Measurements from ENCODE around the gene LIPM.

Gene LIPM

DNA sequence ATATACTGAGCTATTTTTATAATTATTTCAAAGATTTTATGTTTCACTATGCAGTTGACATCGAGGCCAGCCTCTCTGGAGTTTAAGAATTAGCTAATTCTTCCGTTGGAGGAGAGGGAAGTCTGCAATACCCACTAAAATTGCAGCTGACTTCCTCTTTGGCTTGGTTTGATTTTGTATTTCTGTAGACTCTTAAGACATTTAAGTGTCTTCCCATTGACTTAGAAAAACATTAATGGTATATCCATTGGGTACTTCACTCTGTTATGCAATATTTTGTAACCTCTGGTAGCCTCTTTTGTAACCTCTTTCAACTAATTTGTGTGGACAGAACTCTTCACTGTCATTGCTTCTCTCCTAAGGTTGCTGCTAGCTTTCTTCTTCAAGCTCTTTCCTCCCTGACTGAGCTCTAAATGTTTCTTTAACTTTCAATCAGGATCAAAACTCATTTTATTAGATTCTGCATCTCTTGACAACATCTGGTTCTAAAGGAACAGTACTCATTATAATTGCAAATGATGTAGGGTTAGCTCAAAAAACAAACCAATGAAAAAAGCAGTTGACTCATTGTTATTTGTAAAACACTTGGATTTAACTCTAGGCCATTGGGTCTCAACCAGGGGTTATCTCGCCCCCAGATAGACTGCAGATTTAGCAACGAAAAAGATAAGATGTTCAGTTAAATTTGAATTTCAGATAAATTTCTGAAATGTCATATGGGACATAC lies 50.8 kb downstream of the LIPM start:
- Histone ChIP-seq H3K27ac (ENCODE audit: low read depth, low read length) (no peak overlapping the region), H3K79me2 (ENCODE audit: control insufficient read depth, insufficient read depth, low read length, unreplicated experiment) (no peaks in the 10 kb centered on the region), H3K4me1 (ENCODE audit: control insufficient read depth, insufficient read depth, low read length, unreplicated experiment) (peaks cover 14% of the 10 kb centered on the region), H3K36me3 (ENCODE audit: insufficient read depth, low read length) (no peaks in the 10 kb centered on the region), H2AFZ (ENCODE audit: low read length, unreplicated experiment) (no peak overlapping the region), H3K4me3 (ENCODE audit: low read depth, low read length) (no peak overlapping the region), H3K27me3 (ENCODE audit: insufficient read depth, low read length) (no peaks in the 10 kb centered on the region)

DNA sequence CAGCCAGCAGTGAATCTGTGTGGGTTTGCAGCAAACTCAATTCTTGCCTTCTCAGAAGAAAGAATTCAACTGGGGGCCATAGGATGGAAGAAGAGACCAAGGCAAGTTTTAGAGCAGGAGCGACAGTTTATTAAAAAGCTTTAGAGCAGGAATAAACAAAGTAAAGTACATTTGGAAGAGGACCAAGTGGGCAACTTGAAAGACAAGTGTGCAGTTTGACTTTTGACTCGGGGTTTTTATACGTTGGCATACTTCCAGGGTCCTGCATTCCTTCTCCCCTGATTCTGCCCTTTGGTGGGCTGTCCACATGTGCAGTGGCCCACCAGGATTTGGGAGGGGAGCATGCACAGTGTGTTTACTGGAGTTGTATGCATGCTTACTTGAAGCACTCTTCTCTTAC lies 52.2 kb downstream of the LIPM start:
- Histone ChIP-seq H3K36me3 (ENCODE audit: insufficient read depth, low read length) (no peaks in the 10 kb centered on the region), H3K27me3 (ENCODE audit: insufficient read depth, low read length) (no peaks in the 10 kb centered on the region), H3K4me1 (ENCODE audit: control insufficient read depth, insufficient read depth, low read length, unreplicated experiment) (peaks cover 2% of the 10 kb centered on the region), H2AFZ (ENCODE audit: low read length, unreplicated experiment) (no peak overlapping the region), H3K27ac (ENCODE audit: low read depth, low read length) (no peak overlapping the region), H3K79me2 (ENCODE audit: control insufficient read depth, insufficient read depth, low read length, unreplicated experiment) (no peaks in the 10 kb centered on the region), H3K4me3 (ENCODE audit: low read depth, low read length) (no peak overlapping the region)

DNA sequence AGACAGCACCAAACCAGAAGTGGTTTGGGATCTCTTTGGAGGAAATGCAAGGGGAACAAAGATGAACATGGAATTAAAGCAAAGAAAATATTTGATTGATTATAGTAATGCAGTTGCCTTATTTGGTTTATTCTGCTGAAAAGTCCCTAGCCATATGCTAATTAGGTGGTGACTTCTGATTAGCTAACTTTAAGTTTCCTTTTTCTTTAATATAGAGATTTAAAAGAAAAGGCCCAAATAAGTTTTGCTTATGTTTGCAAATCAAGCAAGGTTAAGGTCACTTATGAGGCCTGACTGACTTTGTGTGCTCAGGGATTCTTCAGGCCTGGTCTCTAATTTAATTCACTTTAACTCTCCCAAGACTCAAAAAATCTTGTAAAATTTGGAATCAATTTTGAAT lies 55.3 kb downstream of the LIPM start:
- Histone ChIP-seq H3K4me1 (ENCODE audit: control insufficient read depth, insufficient read depth, low read length, unreplicated experiment) (no peaks in the 10 kb centered on the region), H3K27ac (ENCODE audit: low read depth, low read length) (no peak overlapping the region), H3K4me3 (ENCODE audit: low read depth, low read length) (no peak overlapping the region), H3K27me3 (ENCODE audit: insufficient read depth, low read length) (no peaks in the 10 kb centered on the region), H3K79me2 (ENCODE audit: control insufficient read depth, insufficient read depth, low read length, unreplicated experiment) (no peaks in the 10 kb centered on the region), H3K36me3 (ENCODE audit: insufficient read depth, low read length) (no peaks in the 10 kb centered on the region), H2AFZ (ENCODE audit: low read length, unreplicated experiment) (no peak overlapping the region)

DNA sequence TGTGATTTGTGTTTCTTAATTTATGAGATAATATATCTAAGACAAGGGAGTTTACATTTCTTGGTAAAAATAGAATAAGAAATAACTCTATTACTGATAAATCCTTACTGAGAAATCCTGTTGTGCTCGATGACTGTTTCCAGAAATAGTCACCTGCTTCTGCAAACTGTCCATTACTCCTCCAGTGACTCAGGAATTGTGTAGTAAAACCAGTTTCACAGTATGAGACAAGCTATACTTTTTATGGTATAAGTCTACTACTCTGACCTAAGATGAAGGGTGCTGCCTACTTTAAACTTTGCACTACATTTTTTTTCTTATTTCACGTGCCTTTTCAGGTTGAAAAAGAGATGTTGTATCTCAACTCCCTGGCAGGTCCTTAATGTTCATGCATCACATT lies 56.0 kb downstream of the LIPM start:
- H3K27me3 ChIP-seq (ENCODE audit: insufficient read depth, low read length): no peaks in the 10 kb centered on the region
- H2AFZ ChIP-seq (ENCODE audit: low read length, unreplicated experiment): no peak overlapping the region
- no peak overlapping the region for H3K4me3 ChIP-seq (ENCODE audit: low read depth, low read length)
- H3K27ac ChIP-seq (ENCODE audit: low read depth, low read length): no peak overlapping the region
- H3K36me3 ChIP-seq (ENCODE audit: insufficient read depth, low read length): no peaks in the 10 kb centered on the region
- no peaks in the 10 kb centered on the region for H3K79me2 ChIP-seq (ENCODE audit: control insufficient read depth, insufficient read depth, low read length, unreplicated experiment)
- H3K4me1 ChIP-seq (ENCODE audit: control insufficient read depth, insufficient read depth, low read length, unreplicated experiment): no peaks in the 10 kb centered on the region

DNA sequence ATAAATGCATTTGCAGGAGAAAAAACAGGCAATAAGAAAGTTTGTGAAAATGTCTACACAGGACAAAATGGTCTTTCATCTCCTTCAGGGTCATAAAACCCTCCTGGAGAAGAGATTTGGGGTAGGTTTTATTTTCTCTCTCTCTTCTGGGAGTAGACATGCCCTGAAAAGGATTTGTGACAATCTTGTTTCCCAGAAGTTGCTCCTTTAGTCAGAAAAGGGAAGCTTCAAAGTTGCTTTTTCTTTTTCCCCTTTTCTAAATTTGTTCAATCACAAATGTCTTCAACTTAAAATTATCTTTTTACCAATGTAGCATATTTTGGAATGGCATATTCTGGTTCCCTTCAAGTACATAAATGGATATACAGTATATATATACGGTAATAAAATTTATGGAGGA lies 58.5 kb downstream of the LIPM start:
- Histone ChIP-seq H3K36me3 (ENCODE audit: insufficient read depth, low read length) (no peaks in the 10 kb centered on the region), H3K27me3 (ENCODE audit: insufficient read depth, low read length) (no peaks in the 10 kb centered on the region), H3K27ac (ENCODE audit: low read depth, low read length) (no peak overlapping the region), H3K79me2 (ENCODE audit: control insufficient read depth, insufficient read depth, low read length, unreplicated experiment) (no peaks in the 10 kb centered on the region), H3K4me1 (ENCODE audit: control insufficient read depth, insufficient read depth, low read length, unreplicated experiment) (no peaks in the 10 kb centered on the region), H2AFZ (ENCODE audit: low read length, unreplicated experiment) (no peak overlapping the region), H3K4me3 (ENCODE audit: low read depth, low read length) (no peak overlapping the region)

DNA sequence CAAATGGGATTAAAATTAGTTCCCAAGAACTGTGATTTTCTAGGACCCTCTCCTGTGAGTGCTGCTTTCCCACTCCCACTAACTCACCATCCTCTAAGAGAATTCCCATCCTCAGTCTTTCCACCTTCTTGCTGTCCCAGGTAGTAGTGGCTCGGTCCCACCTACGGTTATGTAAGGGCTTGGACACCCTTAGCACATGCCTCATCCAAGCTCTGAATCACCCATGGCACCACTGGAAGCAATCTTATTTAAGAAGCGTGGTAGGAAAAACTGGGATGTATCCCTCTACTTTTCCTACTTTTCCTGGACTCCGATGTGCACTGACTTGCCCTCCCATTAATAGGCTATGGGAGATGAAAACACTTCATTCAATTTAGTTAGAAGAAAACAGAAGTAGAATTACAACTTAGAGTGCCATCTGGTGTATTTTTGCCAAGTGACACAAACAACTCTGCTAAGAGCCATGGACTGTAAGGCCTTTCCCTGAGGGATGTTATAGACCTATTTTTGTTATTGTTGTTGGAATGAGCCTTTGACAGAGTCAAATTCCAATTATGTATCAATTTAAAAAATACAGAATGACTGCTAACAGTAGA lies 62.8 kb downstream of the LIPM start:
- no peaks in the 10 kb centered on the region for H3K36me3 ChIP-seq (ENCODE audit: insufficient read depth, low read length)
- H2AFZ ChIP-seq (ENCODE audit: low read length, unreplicated experiment): no peak overlapping the region
- H3K27me3 ChIP-seq (ENCODE audit: insufficient read depth, low read length): no peaks in the 10 kb centered on the region
- H3K4me3 ChIP-seq (ENCODE audit: low read depth, low read length): no peak overlapping the region
- H3K27ac ChIP-seq (ENCODE audit: low read depth, low read length): no peak overlapping the region
- no peaks in the 10 kb centered on the region for H3K79me2 ChIP-seq (ENCODE audit: control insufficient read depth, insufficient read depth, low read length, unreplicated experiment)
- no peaks in the 10 kb centered on the region for H3K4me1 ChIP-seq (ENCODE audit: control insufficient read depth, insufficient read depth, low read length, unreplicated experiment)

DNA sequence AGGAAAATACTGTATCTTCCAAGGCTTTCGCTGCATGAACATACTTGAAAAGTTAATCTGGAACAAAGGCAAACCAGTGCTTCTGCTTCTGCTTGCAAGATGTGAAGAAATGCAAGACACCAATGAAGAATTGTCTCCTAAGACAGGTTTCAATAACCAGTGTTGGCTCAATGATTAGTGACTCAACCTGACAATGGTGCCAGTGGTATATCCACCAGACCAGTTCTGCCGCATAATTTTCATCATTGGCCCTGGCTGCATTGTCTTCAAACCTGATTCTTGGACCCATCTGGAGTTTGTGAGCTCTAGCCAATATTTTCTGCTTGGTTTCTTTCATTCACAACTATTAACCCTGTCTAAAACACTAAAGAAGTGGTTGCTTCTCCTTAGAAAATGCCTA lies 63.9 kb downstream of the LIPM start:
- H3K27ac ChIP-seq (ENCODE audit: low read depth, low read length): no peak overlapping the region
- no peak overlapping the region for H2AFZ ChIP-seq (ENCODE audit: low read length, unreplicated experiment)
- no peaks in the 10 kb centered on the region for H3K4me1 ChIP-seq (ENCODE audit: control insufficient read depth, insufficient read depth, low read length, unreplicated experiment)
- no peaks in the 10 kb centered on the region for H3K27me3 ChIP-seq (ENCODE audit: insufficient read depth, low read length)
- H3K36me3 ChIP-seq (ENCODE audit: insufficient read depth, low read length): no peaks in the 10 kb centered on the region
- H3K4me3 ChIP-seq (ENCODE audit: low read depth, low read length): no peak overlapping the region
- H3K79me2 ChIP-seq (ENCODE audit: control insufficient read depth, insufficient read depth, low read length, unreplicated experiment): no peaks in the 10 kb centered on the region

DNA sequence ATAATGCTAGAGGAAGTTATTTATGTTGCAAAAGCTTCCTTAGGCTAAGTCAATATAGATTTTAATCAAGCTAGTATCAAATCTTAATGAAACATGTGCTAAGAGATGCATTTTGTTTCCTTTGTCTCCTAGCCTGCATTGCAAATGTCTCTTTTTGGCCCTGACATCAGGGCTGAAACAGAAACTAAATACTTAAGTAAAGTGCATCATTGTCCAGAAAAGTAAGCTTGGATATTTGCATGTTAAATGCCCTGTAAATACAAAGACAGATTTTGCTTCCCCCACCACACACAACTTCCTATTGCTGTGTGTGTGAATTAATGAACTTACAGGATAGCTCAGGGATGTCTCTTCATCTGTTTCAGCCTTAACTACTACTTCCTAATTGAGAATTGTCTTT lies 67.6 kb downstream of the LIPM start:
- no peaks in the 10 kb centered on the region for H3K36me3 ChIP-seq (ENCODE audit: insufficient read depth, low read length)
- H3K4me1 ChIP-seq (ENCODE audit: control insufficient read depth, insufficient read depth, low read length, unreplicated experiment): no peaks in the 10 kb centered on the region
- no peaks in the 10 kb centered on the region for H3K27me3 ChIP-seq (ENCODE audit: insufficient read depth, low read length)
- H3K27ac ChIP-seq (ENCODE audit: low read depth, low read length): no peak overlapping the region
- H3K4me3 ChIP-seq (ENCODE audit: low read depth, low read length): no peak overlapping the region
- H2AFZ ChIP-seq (ENCODE audit: low read length, unreplicated experiment): no peak overlapping the region
- no peaks in the 10 kb centered on the region for H3K79me2 ChIP-seq (ENCODE audit: control insufficient read depth, insufficient read depth, low read length, unreplicated experiment)

Data from ACC112 (cell line).